HEK293 (cell line): ENCODE results near the gene CDC27.

Experiments used
- CTCF ChIA-PET: fragments of 350-600 bp; formaldehyde crosslinking; extraction: SDS; loops from one replicate; lab custom pipeline; 2021; ENCODE audit warnings: antibody characterized with exemption; lab: Yijun Ruan, JAX
- POLR2A ChIA-PET: fragments of 300-600 bp; formaldehyde crosslinking; extraction: SDS; loops from one replicate; lab custom pipeline; 2020; ENCODE audit warnings: antibody characterized with exemption, inconsistent platforms; lab: Yijun Ruan, JAX
- H3K27ac ChIP-seq: fragments of 200-500 bp; sonication (Bioruptor generic); 2 replicates; pipeline ENCODE4 v1.5.1; 2014; ENCODE audit warnings: low read depth, low read length, control low read depth, inconsistent platforms; ENCODE audit errors: extremely low read depth
- H3K36me3 ChIP-seq, 2 experiments: fragments of 200-500 bp in 1 of 2; sonication (Bioruptor generic) in 1 of 2; 1 replicate in 1 of 2; 2 replicates in 1 of 2; pipeline ENCODE4 v1.5.1; 2014 to 2017; ENCODE audit warnings: inconsistent platforms in 2 of 2, low read length in 2 of 2; ENCODE audit not compliant: control insufficient read depth in 2 of 2, insufficient read depth in 1 of 2
- H3K4me1 ChIP-seq: fragments of 200-500 bp; sonication (Bioruptor generic); 2 replicates; pipeline ENCODE4 v1.5.1; 2014; ENCODE audit warnings: mild to moderate bottlenecking, low read length, inconsistent platforms; ENCODE audit not compliant: control insufficient read depth, insufficient read depth
- H3K4me3 ChIP-seq: 2 replicates; pipeline ENCODE4 v1.5.1; 2011; ENCODE audit warnings: low read depth, mild to moderate bottlenecking, control low read depth, low read length, moderate library complexity
- H3K9me3 ChIP-seq: fragments of 200-500 bp; sonication (Bioruptor generic); 2 replicates; pipeline ENCODE4 v1.5.1; 2014; ENCODE audit warnings: low read depth, low read length, inconsistent platforms; ENCODE audit not compliant: control insufficient read depth, insufficient read depth
- GLI4 ChIP-seq: fragments of 450-650 bp; formaldehyde crosslinking; IDR thresholded peaks from 2 replicates; pipeline ENCODE4 v1.5.1; 2016; ENCODE audit warnings: missing biosample characterization, missing genetic modification characterization
- INSM2 ChIP-seq: fragments of 450-650 bp; formaldehyde crosslinking; IDR thresholded peaks from 2 replicates; pipeline ENCODE4 v1.5.1; 2016; ENCODE audit warnings: missing biosample characterization, missing genetic modification characterization
- MEIS1 ChIP-seq: sonication (generic); formaldehyde crosslinking; IDR thresholded peaks from 2 replicates; pipeline ENCODE4 v1.8.1; 2022; ENCODE audit warnings: missing genetic modification reagents, mild to moderate bottlenecking, borderline replicate concordance
- ZBTB20 ChIP-seq: fragments of 450-650 bp; formaldehyde crosslinking; IDR thresholded peaks from 2 replicates; pipeline ENCODE4 v1.5.1; 2016; ENCODE audit warnings: missing biosample characterization, missing genetic modification characterization
- ZBTB48 ChIP-seq: fragments of 450-650 bp; formaldehyde crosslinking; IDR thresholded peaks from 2 replicates; pipeline ENCODE4 v1.5.1; 2016; ENCODE audit warnings: missing biosample characterization, missing genetic modification characterization
- ZBTB6 ChIP-seq: fragments of 450-650 bp; formaldehyde crosslinking; IDR thresholded peaks from 2 replicates; pipeline ENCODE4 v1.5.1; 2017; ENCODE audit warnings: missing biosample characterization, missing genetic modification characterization
- ZEB2 ChIP-seq: fragments of 450-650 bp; formaldehyde crosslinking; IDR thresholded peaks from 2 replicates; pipeline ENCODE4 v1.5.1; 2016; ENCODE audit warnings: missing biosample characterization, missing genetic modification characterization
- ZNF114 ChIP-seq: fragments of 450-650 bp; formaldehyde crosslinking; IDR thresholded peaks from 2 replicates; pipeline ENCODE4 v1.5.0; 2017; ENCODE audit warnings: missing biosample characterization, missing genetic modification characterization
- ZNF221 ChIP-seq: fragments of 450-650 bp; formaldehyde crosslinking; IDR thresholded peaks from 2 replicates; pipeline ENCODE4 v1.5.1; 2017; ENCODE audit warnings: missing biosample characterization, missing genetic modification characterization, borderline replicate concordance
- ZNF274 ChIP-seq, 2 experiments: fragments of 200-500 bp in 1 of 2; fragments of 450-650 bp in 1 of 2; sonication (Bioruptor generic) in 1 of 2; formaldehyde crosslinking in 1 of 2; IDR thresholded peaks; 2 replicates each; pipeline versions ENCODE4 v1.5.1 to v1.6.1; 2014 to 2016; ENCODE audit warnings: borderline replicate concordance in 1 of 2, inconsistent platforms in 1 of 2, low read length in 1 of 2, missing biosample characterization in 1 of 2, missing genetic modification characterization in 1 of 2
- ZNF366 ChIP-seq: fragments of 450-650 bp; formaldehyde crosslinking; conservative IDR thresholded peaks from 2 replicates; pipeline ENCODE4 v1.5.1; 2016; ENCODE audit warnings: missing biosample characterization, missing genetic modification characterization
- ZNF555 ChIP-seq: fragments of 450-650 bp; formaldehyde crosslinking; conservative IDR thresholded peaks from 2 replicates; pipeline ENCODE4 v1.5.1; 2017; ENCODE audit warnings: missing biosample characterization, mild to moderate bottlenecking, missing genetic modification characterization, inconsistent platforms
- ZNF623 ChIP-seq: fragments of 450-650 bp; formaldehyde crosslinking; IDR thresholded peaks from 2 replicates; pipeline ENCODE4 v1.5.1; 2016; ENCODE audit warnings: missing biosample characterization, missing genetic modification characterization
- ZNF76 ChIP-seq: fragments of 450-650 bp; formaldehyde crosslinking; IDR thresholded peaks from 2 replicates; pipeline ENCODE4; 2016; ENCODE audit warnings: low read depth, missing biosample characterization, missing genetic modification characterization, borderline replicate concordance
- ZNF837 ChIP-seq: fragments of 450-650 bp; formaldehyde crosslinking; IDR thresholded peaks from 2 replicates; pipeline ENCODE4 v1.5.1; 2016; ENCODE audit warnings: missing biosample characterization, missing genetic modification characterization
- TF ChIP-seq, protein P1 (sequence below): fragments of 450-650 bp; formaldehyde crosslinking; IDR thresholded peaks from 2 replicates; pipeline ENCODE4 v1.5.1; 2016; ENCODE audit warnings: missing biosample characterization, missing genetic modification characterization
- TF ChIP-seq, protein P2 (sequence below): fragments of 450-650 bp; formaldehyde crosslinking; IDR thresholded peaks from 2 replicates; pipeline ENCODE4 v1.5.1; 2016; ENCODE audit warnings: missing biosample characterization, missing genetic modification characterization, low read depth

CDC27 gene

GRCh38 chr17:47229535-47230443, 40.7 kb upstream of the CDC27 start (continued):
- TF ChIP-seq INSM2 (tag by site-specific recombination), result no peak
- TF ChIP-seq ZNF114 (tag by site-specific recombination), result no peak
- peak; percentile 69 for TF ChIP-seq ZNF366 (tag by site-specific recombination)
- no peak for TF ChIP-seq ZNF76
- TF ChIP-seq ZEB2, result peak; percentile 82
- no peak for TF ChIP-seq ZNF274 (IDR thresholded peaks at IDR 0.05; ENCODE audit: low read length)
- TF ChIP-seq ZNF274 (tag by site-specific recombination; IDR thresholded peaks at IDR 0.05; ENCODE audit: borderline replicate concordance), result no peak

DNA sequence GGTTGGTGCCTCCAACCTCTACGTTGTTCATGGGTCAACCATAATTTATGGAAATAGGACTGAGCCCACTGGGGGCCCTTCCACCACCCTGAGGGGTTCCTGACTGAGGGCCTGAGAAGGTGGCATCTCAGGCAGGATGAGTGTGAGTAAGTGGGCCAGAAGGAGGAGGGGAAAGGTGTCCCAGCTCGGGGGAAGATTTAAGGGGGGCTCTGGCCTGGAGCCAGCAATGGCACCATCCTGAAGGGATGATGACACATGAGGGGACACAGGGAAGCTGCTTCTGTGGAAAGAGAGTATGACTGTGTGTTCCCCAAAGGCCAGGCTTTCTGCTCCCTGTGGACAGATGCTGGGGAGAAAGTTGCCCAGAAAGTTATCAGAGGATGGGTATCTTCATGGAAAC, 38.8 kb upstream of the CDC27 start:
- Histone ChIP-seq H3K4me1 (peaks cover 2% of the 10 kb centered on the region; the same call in 1 of the 2 replicates), H3K4me3 (no peak overlapping the region), H3K27ac (no peak overlapping the region), H3K36me3 (no peaks in the 10 kb centered on the region), H3K9me3 (no peaks in the 10 kb centered on the region)
- ChIA-PET POLR2A (no interaction called here), CTCF (interaction anchor here (0.6 to 8.6 kb wide), 4 partner anchors 11 to 286 kb away, joined by 4 to 164 read pairs (median 8); no protein-coding TSS in a partner anchor)
- TF ChIP-seq ZBTB48 (tag by site-specific recombination), result no peak
- no peak for TF ChIP-seq ZNF221
- TF ChIP-seq, protein P1, sequence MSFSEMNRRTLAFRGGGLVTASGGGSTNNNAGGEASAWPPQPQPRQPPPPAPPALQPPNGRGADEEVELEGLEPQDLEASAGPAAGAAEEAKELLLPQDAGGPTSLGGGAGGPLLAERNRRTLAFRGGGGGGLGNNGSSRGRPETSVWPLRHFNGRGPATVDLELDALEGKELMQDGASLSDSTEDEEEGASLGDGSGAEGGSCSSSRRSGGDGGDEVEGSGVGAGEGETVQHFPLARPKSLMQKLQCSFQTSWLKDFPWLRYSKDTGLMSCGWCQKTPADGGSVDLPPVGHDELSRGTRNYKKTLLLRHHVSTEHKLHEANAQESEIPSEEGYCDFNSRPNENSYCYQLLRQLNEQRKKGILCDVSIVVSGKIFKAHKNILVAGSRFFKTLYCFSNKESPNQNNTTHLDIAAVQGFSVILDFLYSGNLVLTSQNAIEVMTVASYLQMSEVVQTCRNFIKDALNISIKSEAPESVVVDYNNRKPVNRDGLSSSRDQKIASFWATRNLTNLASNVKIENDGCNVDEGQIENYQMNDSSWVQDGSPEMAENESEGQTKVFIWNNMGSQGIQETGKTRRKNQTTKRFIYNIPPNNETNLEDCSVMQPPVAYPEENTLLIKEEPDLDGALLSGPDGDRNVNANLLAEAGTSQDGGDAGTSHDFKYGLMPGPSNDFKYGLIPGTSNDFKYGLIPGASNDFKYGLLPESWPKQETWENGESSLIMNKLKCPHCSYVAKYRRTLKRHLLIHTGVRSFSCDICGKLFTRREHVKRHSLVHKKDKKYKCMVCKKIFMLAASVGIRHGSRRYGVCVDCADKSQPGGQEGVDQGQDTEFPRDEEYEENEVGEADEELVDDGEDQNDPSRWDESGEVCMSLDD (tag by site-specific recombination), result no peak
- no peak for TF ChIP-seq ZBTB20 (tag by site-specific recombination)
- TF ChIP-seq, protein P2, sequence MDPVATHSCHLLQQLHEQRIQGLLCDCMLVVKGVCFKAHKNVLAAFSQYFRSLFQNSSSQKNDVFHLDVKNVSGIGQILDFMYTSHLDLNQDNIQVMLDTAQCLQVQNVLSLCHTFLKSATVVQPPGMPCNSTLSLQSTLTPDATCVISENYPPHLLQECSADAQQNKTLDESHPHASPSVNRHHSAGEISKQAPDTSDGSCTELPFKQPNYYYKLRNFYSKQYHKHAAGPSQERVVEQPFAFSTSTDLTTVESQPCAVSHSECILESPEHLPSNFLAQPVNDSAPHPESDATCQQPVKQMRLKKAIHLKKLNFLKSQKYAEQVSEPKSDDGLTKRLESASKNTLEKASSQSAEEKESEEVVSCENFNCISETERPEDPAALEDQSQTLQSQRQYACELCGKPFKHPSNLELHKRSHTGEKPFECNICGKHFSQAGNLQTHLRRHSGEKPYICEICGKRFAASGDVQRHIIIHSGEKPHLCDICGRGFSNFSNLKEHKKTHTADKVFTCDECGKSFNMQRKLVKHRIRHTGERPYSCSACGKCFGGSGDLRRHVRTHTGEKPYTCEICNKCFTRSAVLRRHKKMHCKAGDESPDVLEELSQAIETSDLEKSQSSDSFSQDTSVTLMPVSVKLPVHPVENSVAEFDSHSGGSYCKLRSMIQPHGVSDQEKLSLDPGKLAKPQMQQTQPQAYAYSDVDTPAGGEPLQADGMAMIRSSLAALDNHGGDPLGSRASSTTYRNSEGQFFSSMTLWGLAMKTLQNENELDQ, result no peak
- no peak for TF ChIP-seq ZBTB6 (tag by site-specific recombination)
- TF ChIP-seq ZNF623 (tag by site-specific recombination), result no peak
- TF ChIP-seq GLI4 (tag by site-specific recombination), result no peak
- no peak for TF ChIP-seq ZNF555 (tag by site-specific recombination)
- no peak for TF ChIP-seq MEIS1 (CRISPR knock-in tag)
- no peak for TF ChIP-seq ZNF837 (tag by site-specific recombination)
